Retina (tissue), 1 donor: ENCODE measurements around the gene ME3.
"Not testable (repeated sequence)": the region's sequence is repeated elsewhere in the genome, so short reads cannot be mapped to it uniquely, and the experiment has no call there.

Experiments
- DNase-seq: peaks from one replicate; pipeline ENCODE4 v3.0.0-alpha.2; 2016

Gene ME3

DNA sequence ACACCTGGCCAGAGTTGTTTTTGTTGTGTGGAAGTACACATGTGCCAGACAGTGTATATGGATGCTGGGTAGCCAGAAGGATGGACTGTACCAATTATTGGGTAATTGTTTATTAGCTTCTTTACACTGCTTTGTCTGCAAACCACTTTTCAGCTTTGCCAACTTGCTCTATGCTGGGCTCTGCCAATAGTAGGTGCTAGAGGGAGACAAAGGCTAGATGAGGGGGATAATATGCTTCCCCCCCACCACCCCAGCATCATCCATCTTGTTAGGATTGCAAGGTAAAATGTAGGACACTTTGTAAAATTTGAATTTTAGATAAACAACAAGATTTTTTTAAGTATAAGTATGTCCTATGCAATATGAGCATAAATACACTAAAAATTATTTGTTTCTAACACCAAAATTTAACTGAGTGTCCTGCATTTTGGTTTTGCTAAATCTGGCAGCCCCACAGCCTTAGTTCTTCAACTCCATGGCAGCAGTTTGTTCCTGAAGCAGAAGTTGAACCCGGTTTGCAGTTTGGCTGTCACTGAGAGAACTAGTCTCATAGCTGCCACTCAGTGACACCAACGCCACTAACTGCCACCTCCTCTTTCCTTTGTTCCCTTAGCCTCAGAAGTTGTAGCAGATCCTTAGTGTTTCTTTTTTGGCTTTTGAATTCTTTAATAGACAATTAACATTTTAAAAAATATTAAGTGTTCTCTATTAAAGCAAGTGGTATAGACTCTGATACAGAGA, 219.0 kb downstream of the ME3 start:
- DNase-seq = no peak

DNA sequence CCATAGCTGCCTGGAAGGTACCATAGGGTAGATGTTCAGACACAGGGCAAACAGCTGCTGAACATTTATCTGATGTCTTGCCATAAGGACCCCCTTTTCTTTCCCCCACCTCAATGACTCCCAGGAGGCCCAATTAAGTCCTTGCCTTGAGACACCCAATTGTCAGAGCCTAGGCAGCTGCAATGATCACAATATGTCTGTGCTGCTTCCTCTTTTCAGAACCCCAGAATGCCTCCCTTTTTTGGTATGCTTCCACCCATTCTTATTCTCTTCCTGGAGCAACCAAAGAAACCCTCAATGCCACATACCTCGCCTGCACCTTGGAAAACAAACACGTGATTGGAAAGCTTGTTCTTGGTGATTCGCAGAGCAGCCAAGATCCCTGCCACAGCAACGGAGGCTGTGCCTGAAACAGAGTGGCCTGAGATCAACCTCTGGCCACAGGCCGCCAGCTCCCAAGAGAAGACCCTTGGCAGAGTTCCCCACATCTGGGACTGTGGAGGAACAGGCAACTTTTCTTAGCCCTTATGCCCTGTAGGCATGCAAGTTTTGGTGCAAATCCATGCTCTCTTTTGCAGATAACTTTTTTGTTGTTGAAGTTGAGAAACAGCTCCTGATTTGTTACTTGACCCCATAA, 222.3 kb downstream of the ME3 start:
- no peak for DNase-seq

DNA sequence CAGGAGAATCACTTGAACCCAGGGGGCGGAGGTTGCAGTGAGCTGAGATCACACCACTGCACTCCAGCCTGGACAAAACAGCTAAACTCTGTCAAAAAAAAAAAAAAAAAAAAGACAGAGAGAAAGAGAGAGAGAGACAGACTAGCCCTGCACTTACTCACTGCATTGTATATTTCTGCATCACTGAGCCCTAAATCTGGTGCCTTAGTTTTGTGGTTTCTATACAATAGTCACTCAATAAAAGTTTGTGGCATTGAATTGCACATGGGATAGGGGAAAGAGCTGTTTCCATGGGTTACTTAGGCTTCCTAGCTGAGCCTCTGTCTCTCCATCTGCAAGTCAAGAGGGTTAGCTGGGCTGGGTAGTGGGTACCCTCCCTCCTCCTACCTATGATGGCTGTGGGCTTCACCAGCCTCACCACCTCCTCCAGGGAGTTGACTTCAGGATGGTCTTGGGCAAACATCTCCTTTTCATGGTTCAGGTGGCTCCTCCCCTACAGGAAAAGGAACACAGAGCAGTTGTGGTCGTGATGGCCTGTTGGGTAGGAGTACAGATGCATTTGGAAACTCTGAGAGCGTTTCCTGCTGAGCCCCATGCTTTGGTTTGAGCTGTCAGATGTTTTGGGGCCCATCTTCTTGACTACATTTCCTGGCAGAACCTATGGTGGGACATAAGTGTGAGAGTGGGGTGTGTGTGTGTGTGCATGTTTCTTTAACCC, 224.5 kb downstream of the ME3 start:
- DNase-seq = no peak

DNA sequence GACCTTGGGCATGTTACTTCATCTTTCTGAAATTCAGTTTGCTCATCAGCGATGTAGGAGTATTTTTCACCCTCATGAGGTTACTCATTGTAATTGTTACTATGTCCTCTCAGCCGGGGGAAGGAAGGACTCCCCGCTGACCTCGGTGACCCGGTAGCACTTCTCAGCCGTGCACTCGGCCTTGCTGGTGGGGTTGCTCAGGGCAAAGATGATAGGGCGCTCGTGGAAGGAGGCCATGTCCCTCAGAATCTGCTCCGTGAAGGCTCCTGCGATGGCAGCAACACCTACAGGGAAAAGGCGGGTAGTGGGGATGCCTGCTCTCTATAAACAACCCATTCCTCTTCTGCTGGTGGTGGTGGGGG, 225.5 kb downstream of the ME3 start:
- DNase-seq = no peak

DNA sequence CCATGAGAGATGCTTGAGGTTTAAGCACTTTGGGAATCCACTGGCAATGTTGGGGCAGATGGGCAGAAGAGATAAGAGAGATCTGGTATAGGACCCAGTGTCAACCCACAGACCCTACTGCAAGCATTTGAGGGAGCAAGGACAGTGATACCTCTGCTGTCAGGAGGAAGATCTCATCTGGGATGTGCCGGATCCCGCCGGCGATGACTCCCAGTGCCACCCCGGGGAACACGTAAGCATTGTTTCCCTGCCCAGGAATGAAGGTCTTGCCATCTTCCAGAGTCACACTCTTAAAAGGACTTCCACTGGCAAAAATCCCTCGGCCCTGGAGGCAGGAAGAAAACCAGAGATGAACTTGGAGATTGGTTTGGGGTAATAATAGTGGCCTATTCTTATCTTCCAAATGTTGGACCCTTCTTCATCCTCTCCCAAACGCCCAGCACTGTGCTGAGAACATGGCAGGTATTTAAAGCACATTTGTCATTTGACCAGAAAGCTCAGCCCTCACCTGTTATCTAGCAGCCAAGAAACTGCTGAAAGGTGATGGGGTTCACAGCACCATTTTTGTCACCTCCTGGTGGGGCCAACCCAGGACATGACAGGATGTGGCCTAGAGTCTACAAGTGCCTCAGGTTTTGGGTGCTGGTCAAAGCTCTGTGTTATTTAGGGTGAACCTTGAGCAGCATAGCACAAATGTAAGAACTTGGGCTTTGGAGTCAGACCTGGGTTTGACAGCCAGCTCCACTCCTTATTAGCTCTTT, 226.1 kb downstream of the ME3 start:
- DNase-seq = no peak

DNA sequence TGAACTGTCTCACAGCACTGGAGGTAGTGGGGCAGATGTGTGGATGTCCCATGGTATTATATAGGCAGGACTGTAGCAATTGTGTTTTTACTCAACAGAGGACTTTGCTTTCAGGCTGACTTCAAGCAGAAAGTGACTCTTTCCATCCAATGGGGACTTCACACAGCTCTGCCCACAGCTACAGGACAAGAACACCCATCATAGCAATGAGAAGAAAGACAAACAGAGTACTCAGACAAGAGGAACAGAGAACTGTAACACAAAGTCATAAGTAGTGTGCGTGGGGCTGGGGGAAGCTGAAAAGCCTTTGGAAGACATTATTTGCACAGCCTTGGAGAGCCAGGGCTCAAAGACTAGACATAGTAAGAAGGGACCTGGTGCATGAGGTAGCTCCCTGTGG, 227.4 kb downstream of the ME3 start:
- DNase-seq = no peak

DNA sequence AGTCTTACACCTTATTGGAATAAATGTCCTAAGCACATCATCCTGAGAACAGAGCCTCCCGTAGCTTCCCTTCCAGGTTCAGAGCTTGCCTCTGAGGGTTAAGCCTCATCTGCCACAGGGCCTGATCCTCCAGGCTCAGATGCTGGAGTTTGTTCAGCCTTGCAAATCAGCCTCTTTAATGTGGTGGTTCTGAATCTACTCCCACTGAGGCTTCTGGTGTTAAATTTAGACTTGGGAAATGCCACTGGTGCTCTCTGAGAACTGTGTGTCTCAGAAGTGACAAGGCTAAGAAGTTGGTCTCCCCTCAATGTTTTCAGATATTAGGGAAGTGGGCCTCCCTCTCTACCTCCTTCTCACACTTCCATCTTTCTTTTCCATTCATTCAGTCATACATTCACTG, 229.0 kb downstream of the ME3 start:
- no peak for DNase-seq

DNA sequence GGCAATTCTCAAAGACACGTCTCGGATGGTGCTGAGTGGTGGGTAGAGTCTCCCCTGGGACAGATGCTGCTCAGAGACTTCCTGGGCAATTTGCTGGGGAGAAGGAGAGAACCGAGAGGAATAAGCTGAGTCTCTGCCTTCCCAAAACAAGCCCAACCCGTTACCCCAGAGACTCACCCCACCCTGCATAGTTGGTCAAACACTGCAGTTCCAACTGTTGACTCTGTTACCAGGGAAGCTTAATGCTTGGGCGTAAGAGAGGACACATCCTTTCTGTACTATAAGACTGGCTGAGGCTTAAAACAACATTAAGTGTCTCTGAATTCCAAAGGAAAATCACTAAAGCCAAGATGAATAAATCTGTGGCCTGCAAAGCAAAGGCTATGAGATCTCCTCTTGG, 229.6 kb downstream of the ME3 start:
- no peak for DNase-seq

DNA sequence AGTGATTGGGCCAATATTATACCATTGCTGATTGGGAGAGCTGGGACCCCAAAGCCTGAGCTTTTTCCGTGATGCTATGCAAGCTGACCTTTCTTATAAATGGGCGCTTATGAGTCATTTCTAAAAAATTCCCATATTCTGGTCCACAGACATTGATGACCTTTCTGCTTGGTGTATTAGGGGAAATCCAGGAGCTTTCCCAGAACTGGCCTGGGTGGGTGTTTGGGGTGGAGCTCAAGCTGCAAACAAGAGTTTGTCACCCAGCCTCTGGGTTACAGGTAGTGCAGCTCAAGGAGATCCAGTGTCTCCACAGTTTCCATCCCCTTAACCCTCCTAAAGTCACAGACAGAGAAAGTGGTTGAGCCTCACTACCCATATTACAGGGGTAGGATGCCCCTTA, 230.0 kb downstream of the ME3 start:
- DNase-seq = no peak

DNA sequence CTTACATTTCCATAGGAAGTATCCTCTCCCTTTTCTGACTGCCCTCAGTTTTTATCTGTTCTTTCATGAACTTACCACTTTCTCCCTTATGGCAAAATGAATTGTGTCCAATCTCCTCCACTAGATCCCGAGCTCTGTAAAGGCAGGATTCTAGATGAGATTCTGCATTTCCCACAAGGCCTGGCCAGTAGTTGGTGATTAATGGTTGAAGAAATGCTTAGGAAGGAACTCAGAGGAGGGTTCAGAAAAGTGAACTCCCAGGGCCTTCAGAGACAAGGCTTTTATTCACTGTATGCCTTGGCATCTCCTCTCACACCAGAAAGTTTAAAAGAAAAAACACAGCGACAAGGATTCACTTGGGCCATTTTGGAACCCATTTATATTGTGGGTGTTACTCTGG, 231.6 kb downstream of the ME3 start:
- no peak for DNase-seq

DNA sequence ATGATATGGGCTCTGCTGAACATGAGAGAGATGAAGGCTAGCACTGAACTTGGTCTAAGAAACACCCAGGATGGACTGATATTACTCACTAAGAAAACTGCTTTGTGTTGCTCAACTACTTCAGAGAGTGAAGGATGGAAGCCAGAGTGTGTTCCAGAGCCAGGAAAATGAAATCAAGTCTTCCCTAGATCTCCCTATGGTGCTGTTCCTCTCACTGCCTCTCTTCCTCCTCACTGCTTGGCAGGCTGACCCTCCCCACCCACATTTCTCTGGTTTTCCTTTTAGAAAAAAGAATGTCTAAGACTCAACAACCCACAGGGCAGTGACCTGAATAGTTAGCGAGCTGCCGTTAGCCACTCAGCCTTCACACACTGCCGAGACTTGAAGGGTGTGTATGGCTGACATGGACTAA, 232.1 kb downstream of the ME3 start:
- peak; percentile 11 for DNase-seq

DNA sequence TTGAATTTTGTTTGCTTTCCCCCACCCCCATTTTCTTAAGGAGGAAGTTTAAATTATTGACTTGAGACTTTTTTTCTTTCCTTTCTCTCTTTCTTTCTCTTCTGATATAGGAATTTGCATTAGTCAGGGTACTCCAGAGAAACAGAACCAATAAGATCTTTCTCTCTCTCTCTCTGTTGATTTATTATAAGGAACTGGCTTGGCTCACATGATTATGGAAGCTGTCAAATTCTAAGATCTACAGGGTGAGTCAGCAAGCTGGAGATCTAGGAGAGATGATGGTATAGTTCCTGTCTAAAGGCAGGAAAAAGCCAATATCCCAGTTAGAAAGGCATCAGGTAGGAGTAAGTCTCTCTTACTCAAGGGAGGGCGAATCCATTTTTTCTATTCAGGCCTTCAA, 233.7 kb downstream of the ME3 start:
- no peak for DNase-seq

DNA sequence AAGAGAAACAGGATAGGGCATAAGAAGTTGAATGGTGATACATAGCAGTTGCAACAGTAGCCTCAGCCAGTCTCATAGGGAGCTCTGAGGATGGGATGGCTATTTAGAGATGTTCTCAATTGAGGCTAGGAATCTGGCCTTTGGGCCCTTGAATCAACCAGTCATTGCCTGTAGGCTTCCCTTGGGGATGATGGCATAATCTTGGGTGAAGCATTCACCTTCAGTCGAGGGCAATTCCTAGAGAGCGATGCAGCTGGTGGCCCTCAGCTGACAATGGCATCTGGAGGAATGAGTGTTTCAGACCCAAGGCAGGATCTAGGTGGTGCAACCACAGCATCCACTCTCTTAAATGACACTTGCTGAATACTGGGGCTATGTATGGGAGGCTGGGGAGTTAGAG, 236.7 kb downstream of the ME3 start:
- no peak for DNase-seq

DNA sequence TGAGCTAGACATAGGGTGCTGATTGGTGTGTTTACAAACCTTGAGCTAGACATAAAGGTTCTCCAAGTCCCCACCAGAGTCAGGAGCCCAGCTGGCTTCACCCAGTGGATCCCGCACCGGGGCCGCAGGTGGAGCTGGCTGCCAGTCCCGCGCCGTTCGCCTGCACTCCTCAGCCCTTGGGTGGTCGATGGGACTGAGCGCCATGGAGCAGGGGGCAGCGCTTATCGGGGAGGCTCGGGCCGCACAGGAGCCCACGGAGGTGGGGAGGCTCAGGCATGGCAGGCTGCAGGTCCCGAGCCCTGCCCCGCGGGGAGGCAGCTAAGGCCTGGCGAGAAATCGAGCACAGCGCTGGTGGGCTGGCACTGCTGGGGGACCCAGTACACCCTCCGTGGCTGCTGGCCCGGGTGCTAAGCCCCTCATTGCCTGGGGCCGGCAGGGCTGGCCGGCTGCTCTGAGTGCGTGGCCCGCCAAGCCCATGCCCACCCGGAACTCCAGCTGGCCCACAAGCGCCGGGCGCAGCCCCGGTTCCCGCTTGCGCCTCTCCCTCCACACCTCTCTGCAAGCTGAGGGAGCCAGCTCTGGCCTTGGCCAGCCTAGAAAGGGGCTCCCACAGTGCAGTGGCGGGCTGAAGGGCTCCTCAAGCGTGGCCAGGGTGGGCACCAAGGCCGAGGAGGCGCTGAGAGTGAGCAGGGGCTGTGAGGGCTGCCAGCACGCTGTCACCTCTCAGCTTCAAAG, 238.9 kb downstream of the ME3 start:
- DNase-seq = not testable (repeated sequence)

DNA sequence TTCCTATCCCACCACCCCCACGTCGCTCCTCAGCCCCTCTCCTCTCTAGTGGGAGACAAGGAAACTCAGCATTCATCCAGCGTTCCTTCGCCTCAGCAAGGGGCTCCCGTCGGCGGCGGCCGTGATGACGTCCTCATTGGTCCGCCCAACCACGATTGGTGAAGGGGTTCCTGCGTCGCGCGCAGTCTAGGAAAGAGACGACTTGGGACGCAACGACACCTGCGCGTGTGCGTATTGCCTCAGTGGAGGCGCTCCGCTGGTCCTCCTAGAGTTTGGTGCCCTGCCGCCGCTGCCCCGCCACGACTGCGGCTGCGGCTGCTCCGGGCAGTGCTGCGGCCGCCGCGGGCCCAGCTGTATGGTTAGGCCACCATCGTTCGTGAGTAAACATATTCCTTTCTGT, 241.2 kb downstream of the ME3 start:
- DNase-seq = no peak

DNA sequence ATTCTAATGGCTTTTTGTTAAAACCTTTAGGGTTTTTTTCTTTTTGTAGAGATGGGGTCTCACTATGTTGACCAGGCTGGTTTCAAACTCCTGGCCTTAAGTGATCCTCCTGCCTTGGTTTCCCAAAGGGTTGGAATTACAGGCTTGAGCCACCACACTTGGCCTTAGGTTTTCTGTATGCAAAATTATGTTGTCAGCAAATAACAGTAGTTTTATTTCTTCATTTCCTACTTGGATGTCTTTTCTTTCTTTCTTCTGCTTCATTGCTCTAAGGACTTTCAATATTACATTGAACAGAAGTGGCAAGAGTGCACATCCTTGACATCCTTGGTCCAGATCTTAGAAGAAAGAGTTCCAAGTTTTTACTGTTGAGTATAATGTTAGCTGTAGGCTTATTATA, 245.0 kb downstream of the ME3 start:
- no peak for DNase-seq

DNA sequence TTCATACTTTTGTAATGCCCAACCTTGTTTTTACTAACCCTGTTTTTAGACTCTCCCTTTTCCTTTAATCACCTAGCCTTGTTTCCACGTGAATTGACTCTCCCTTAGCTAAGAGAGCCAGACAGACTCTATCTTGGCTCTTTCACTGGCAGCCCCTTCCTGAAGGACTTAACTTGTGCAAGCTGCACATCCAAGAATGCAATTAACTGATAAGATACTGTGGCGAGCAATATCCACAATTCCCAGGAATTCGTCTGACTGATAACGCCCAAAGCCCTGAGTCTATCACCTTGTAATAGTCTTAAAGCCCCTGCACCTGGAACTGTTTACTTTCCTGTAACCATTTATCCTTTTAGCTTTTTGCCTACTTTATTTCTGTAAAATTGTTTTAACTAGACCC, 248.9 kb downstream of the ME3 start:
- DNase-seq = not testable (repeated sequence)

DNA sequence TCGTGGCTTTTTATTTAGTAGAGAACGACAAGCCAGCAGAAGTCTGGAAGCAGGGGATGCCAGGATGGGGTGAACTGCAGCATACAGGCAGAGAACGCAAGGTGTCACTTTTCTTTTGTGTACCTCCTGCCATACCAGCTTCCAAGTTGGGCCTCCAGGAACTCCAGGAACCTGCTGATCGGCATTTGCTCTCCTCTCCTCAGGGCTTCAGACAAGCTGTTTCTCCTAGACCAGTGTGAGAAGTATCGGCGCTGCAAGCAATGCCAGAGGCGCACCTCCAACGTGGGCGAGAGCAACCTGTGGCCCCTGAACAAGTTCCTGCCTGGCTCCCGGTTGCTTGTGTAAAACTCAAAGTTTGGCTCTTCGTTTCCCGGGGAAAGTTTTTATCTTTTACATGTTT, 250.0 kb downstream of the ME3 start:
- no peak for DNase-seq

DNA sequence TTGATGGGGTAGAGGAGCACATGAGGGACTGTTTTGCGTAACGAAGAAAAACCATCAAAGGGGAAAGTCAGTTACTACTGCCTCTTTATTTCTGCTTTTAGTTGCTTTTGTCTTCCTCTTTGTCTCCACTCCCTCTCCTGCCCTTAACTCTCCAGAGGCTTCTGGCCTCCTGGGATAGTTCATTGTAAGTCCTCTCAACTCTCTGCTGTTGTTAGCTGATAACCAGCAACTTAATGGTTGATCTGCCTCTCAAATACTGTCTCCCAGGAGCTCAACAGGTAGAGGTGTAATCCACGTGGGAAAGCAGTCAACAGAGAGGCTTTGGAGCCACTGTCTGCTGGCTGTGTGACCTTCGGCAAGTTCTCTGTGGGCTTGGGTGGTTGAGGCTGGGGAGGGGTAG, 250.5 kb downstream of the ME3 start:
- no peak for DNase-seq

DNA sequence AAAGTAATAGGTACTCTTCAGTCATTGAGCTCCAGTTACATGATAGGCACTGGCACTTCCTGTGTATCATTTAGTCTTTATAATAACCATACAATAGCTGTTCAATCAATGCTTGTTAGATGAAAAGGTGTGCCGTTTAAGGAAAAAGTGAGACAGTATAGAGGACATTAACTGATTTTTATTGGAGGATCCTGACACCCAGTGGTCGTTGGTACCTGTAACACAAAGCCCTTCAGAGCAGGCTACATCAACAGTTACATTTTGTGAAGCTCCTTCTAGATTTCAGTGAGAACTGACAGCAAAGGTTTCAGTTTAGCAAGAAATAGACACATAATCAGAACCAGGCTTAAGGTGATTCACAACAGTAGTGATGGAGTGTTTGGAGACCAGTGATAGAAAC, 253.5 kb downstream of the ME3 start:
- DNase-seq = no peak

DNA sequence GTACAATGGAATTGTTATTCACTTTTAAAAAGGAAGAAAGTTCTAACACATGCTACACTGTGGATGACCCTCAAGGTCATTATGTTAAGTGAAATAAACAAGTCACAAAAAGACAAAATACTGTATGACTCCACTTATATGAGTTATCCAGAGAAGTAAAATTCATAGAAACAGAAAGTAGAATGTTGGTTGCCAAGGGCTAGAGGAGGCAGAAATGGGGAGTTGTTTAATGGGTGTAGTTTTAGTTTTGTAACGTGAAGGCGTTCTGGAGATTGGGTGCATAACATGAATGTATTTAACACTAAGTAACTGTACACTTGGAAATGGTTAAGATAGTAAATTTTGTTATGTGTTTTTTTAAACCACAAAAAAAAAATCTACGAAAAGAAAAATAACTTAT, 253.9 kb downstream of the ME3 start:
- no peak for DNase-seq

DNA sequence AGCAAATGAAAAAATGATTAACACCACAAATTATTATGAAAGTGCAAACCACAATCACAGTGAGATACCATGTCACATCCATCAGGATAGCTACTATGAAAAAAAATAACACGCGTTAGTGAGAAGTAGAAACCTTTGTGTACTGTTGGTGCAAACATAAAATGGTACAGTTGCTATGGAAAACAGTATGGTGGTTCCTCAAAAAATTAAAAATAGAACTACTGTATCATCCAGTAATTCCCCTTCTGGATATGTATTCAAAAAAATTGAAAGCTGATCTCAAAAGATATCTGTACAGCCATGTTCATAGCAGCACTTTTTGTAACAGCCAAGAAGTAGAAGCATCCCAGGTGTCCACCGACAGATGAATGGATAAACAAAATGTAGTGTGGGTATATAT, 254.3 kb downstream of the ME3 start:
- no peak for DNase-seq

DNA sequence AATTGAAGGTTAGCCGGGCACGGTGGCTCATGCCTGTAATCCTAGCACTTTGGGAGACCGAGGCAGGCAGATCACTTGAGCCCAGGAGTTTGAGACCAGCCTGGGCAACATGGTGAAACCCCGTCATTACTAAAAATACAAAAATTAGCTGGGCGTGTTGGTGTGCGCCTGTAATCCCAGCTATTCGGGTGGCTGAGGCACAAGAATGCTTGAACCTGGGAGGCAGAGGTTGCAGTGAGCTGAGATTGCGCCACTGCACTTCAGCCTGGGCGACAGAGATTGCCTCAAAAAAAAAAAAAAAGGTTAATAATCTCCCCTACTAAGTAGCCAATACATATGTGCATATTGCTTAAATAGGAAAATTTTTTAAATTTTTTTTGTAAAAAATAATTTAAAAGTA, 255.5 kb downstream of the ME3 start:
- DNase-seq = not testable (repeated sequence)
